ENCODE data around the gene DUSP22.

DNA sequence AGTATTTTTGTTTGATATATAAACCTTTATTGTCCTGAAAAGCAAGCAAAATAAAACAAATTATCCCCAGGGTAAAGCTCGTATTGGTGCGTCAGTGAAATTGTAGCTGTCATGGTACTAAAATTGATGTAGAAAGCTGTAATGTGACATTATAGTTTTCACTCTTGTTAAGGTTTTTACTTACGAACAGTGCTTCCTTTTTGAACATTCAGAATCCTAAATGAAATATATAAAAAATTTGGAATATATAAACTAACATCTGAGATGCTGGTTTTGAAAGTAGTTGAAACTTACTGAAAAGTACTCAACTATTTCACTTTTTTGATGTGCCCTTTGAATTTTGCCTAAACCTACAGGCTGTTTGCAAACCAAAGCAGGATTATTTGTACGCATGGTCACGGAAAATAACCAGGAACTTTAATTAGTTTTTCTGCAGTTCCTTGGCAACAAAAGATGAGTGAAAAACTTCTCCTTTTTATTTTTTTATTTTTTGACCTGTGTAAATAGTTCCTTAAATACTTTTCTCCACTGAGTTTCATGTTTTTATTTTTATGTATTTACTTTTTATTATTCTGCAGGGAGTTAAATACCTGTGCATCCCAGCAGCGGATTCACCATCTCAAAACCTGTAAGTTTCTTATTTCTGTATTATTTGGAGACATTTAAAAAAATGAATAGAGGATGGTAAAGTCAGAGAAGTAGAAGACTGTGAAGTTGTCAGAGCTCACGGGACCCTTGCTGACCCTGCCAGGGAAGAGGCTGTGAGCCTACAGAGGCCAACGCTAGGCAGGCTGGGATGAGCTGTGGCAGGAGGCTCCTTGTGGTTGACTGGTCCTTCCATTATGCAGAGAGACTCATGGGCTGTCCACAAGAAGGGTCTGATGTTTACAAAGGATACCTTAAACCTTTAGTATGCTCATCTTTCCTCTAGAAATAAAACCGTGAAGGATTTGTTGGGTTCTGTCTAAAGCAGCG, 42.5 kb downstream of the DUSP22 start:
- TF ChIP-seq POLR2A (IDR thresholded peaks at IDR 0.05; ENCODE audit: low read length) (no peak), RAD21 (conservative IDR thresholded peaks at IDR 0.05 in 1 of 2, IDR thresholded peaks at IDR 0.05 in 1 of 2) (no peak), KDM1A (IDR thresholded peaks at IDR 0.05; ENCODE audit: low read depth) (no peak), RFX5 (IDR thresholded peaks at IDR 0.05) (no peak)
- TF ChIP-seq, protein P1, sequence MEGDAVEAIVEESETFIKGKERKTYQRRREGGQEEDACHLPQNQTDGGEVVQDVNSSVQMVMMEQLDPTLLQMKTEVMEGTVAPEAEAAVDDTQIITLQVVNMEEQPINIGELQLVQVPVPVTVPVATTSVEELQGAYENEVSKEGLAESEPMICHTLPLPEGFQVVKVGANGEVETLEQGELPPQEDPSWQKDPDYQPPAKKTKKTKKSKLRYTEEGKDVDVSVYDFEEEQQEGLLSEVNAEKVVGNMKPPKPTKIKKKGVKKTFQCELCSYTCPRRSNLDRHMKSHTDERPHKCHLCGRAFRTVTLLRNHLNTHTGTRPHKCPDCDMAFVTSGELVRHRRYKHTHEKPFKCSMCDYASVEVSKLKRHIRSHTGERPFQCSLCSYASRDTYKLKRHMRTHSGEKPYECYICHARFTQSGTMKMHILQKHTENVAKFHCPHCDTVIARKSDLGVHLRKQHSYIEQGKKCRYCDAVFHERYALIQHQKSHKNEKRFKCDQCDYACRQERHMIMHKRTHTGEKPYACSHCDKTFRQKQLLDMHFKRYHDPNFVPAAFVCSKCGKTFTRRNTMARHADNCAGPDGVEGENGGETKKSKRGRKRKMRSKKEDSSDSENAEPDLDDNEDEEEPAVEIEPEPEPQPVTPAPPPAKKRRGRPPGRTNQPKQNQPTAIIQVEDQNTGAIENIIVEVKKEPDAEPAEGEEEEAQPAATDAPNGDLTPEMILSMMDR (IDR thresholded peaks at IDR 0.05), result no peak
- TF ChIP-seq, protein P2, sequence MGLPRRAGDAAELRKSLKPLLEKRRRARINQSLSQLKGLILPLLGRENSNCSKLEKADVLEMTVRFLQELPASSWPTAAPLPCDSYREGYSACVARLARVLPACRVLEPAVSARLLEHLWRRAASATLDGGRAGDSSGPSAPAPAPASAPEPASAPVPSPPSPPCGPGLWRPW (IDR thresholded peaks at IDR 0.05), result no peak
